8988T (cell line): ENCODE results near the gene CENPS.
"Not testable (repeated sequence)": the region's sequence is repeated elsewhere in the genome, so short reads cannot be mapped to it uniquely, and the experiment has no call there.

Experiments
- DNase-seq: peaks from one replicate; pipeline ENCODE4 v3.0.0; 2011

Gene CENPS

DNA sequence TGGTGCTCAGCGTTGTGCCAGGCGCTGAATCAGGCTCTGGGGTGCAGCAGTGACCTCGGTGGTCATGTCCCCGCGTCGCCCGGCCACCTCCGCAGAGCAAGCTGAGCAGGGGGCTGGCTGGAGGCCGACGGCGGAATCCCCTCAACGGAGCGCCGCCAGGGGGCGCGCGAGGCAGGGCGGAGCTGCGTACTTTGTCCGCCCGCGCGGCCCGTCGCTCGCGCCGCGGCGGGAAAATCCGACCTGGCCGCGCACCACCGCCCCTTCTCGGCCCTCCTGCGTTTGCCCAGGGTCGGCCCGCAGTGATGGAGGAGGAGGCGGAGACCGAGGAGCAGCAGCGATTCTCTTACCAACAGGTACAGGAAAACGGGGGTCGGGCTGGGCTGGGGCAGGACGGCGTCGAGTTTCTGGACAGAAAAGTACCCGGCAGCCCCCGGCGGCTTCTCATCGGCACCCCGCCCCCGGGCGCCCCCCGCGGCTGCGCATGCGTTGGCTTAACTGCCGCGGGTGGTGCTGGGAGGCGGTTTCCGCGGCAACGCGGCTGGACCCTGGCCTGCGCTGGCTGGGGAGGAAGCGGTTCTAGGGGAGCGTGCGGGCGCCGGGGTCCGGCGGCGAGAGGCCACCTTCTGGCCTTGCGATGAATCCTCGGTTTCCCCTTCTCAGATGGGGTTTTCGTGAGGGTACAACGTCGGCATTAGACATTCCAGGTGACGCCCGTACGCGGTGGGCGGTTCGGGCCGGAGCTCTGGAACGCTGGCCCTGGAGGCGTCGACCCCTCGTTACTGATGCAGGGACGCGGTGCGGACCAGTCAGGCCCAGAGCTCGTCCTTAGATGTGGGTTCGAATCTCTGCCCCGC, at the start of gene CENPS:
TSS of gene CENPS (plus strand) at position 218 of the 854 bp plus-strand sequence. CDS start at position 303, 85 bp downstream.
- peak; percentile 98 for DNase-seq

DNA sequence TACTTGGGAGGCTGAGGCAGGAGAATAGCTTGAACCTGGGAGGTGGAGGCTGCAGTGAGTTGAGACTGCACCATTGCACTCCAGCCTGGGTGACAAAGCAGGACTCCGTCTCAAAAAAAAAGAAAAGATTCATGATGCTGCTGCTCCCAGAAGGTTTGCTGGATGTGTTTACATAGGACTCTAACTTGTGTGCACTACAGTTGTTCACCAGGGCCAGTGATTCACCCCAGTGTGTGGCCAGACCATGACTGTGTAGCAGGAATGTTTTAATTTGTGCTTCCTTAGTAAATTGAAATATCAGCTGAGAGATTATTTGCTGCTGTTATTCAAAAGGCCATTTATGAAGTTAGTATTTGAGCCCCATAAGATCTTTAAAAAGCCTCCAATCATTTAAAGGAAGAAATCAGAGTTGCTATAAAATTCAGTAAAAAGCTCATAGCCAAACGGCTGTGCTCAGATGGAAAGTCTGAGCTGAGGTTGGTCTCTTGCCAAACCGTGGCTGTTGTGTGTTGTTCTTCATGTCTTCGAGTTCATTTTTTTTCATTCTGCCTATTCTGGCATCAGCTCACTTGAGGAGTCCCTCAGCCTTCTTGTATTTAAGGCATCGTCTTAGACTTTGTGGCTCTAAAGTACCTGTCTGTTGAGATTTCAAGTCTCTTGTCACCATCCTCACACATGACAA, 49.5 kb upstream of the CENPS start:
- DNase-seq = no peak

DNA sequence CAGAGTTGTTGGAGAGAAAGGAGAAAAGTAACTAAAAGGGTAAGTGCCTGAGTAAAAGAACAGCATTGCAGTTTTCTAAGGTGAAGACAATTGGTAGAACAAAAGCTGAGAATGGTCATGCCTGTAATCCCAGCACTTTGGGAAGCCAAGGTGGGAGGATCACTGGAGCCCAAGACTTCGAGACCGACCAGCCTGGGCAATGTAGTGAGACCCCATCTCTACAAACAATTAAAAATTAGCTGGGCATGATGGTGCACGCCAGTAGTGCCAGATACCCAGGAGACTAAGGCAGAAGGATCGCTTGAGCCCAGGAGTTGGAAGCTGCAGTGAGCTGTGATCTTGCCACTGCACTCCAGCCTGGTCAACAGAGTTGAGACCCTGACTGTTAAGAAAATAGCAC, 46.6 kb upstream of the CENPS start:
- no peak for DNase-seq

DNA sequence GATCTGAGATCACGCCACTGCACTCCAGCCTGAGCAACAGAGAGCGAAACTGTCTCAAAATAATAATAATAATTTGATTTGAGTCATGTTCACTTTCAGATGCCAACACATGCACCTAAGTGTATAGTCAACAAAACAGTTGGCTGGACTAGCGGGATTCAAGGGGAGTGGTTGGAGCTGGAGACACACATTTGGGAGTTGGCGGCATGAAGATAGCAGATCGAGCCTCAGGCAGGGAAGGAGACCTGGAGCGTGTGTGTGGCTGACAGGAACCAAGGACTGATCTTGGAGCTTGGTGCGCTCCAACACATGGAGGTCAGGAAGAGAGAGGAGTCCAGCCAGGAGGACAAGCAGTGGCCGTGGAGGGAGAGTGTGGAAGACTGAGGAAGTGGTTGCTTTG, 46.0 kb upstream of the CENPS start:
- DNase-seq = no peak

DNA sequence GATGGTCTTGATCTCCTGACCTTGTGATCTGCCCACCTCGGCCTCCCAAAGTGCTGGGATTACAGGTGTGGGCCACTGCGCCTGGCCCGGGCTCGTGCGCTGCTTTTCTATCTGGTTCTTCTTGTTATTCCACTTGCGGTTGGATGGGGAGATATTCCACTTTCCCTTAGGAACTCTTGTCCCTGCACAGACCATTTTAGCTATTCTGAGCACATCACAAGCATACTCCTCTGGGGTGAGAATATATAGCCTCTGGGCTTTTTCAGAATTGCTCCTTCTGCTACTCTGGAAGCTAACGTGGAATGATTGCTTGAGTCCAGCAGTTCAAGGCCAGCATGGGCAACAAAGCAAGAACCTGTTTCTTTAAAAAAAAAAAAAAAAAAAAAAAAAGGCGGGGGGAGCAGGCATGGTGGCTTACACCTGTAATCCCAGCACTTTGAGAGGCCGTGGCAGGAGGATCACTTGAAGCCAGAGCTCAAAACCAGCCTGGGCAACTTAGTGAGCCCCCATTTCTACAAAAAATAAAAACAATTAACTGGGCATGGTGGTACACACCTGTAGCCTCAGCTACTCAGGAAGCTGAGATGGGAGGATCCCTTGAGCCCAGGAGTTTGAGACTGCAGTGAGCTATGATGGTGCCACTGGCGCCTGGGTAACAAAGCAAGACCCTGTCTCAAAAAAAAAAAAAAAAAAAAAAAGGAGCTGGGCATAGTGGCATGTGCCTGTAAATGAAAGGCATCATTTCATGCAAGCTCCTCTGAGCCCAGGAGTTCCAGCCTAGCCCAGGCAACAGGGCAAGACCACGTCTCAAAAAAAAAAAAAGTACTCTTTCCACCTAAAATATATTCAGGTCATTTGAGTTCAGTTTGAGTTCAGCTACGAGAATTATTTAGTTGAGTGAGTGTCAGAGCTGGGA, 43.2 kb upstream of the CENPS start:
- no peak for DNase-seq

DNA sequence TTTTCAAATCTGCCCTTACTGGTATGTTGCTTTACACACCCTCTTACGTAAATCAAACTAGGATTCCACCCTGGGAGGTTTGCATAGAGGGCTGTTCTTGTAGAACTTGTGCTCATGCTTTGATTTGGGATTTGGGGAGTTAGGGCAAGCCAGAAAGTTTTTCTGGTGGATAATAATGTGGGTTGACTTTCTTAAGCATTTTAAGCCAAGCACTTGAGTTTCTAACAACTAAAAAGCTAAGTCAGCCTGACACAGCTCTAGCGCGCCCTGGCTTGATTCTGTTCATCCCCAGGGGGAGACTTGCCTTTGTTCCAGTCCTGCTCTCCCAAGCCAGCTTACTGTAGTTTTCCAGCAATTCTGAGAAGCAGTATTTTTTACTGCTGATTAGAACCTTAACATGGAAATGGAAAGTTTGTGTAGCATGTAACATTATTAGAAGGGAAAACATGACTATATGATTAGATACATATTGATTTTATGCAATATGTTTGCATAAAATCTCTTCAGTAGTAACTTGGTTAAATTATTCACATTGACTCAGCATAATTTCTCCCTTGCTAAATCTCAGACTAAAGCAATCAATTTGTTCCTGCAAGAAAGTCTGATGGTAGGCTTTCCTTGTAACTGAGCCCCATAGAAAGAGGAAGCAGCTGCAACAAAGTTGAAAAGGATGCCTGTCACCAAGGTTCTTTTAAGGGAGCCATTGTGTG, 42.4 kb upstream of the CENPS start:
- no peak for DNase-seq

DNA sequence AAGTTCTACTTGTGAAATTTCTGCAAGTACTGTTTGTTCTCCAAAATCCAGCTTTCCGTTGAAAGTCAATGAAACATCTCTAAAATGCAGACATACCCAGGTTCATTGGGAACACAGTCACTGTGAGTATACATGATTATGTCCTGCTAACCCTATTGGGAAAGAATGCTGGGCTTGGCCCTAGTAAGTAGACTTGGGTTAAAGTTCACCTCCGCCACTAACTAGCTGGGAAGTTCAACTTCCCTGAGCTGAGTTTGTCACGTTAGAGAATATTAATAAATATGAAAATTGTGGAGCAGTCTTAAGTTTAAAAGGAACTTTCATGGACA, 41.9 kb upstream of the CENPS start:
- no peak for DNase-seq

DNA sequence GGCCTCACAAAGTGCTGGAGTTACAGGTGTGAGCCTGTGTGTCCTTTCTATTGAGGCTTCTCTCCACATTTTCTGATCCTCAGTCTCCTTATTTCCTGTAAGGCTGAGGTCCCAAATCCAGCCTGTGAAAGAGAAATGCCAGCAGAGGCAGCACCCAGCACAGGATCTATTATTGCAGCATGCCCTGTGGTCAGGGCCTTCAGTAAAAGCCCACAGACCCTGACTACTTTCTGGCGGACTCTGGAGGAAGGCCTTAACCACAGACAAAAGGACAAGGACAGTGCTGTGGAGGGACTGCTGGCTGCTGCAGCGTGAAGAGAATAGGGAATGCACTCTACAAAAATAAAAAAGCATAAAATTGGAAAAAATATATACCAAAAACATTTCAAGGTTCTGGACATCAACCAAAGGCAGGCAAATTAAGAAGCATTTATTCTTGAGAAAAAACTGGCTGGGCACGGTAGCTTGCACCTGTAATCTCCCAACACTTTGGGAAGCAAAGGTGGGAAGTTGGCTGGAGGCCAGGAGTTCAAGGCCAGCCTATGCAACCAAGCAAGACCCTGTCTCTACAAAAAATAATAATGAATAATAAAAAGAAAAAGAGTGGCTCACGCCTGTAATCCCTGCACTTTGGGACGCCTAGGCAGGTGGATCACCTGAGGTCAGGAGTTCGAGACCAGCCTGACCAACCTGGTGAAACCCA, 40.8 kb upstream of the CENPS start:
- DNase-seq = no peak

DNA sequence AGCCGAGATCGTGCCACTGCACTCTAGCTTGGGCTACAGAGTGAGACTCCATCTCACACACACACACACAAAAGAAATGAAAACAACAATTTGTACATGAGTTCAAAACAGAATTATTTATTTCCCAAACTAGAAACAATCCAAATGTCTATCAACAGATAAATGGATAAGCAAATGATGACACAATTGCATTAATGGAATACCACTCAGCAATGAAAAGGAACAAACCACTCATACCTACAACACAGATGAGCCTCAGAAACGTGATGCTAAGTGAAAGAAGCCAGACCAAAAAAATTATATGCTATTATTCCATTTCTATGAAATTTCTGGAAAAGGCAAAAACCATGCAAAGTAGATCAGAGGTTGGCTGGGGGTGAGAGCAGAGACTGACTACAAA, 33.4 kb upstream of the CENPS start:
- no peak for DNase-seq

DNA sequence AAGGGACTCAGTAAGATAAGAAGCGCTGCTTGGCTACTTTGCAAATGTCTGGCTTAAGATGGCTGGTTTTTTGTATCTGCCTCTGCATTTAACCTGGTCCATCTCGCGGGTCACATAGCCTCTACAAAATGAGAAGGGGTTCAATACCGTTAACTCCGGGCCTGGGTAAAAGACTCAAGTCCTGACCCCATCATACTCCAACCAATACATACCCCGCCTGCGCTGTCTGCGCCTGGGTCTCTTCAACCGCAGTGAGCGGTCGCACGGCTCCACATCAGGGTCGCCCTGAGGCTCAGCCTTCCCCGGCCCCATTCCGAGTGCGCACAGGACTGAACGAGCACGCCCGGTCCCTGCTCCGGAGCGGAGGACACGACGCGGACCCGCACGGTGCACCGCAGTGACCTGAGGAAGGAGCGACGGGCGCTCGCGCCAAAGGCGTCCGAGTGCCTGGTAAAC, 31.9 kb upstream of the CENPS start:
- DNase-seq = no peak

DNA sequence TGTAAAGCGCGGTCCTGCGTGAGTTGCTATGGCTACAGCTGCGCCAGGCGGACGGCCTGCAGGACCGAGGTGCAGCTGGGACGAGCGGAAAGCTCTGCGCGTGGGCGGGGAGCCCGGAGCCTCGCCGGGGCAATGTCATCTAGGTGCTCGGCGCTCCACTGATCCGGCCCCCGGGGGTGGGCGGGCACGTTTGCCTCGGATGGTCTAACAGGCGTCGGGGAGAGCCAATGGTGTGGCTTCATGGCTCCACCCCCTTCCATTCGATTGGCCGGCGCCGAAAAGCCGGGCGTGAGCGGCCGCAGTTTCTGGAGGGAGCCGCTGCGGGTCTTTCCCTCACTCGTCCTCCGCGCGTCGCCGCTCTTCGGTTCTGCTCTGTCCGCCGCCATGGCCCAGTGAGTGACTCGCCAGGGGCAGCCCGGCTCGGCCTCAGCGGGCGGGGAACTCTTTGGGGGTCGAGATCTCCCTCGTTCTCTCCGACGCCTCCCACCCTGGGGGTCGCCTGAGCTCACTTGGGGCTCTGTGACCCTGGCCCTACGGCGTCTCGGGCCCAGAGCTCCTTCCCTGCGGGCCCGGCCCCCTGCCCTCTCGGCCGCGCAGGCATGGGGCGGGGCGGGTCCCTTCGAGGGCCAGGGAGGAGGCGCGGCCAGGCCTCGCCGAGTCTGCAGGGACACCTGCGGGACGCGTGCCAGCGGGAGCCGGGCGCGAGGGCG, 31.3 kb upstream of the CENPS start, which contains the start of gene PGD:
TSS of gene PGD (plus strand) at position 331 of the 710 bp plus-strand sequence. CDS start at position 385, 54 bp downstream.
- DNase-seq = peak; percentile 91

DNA sequence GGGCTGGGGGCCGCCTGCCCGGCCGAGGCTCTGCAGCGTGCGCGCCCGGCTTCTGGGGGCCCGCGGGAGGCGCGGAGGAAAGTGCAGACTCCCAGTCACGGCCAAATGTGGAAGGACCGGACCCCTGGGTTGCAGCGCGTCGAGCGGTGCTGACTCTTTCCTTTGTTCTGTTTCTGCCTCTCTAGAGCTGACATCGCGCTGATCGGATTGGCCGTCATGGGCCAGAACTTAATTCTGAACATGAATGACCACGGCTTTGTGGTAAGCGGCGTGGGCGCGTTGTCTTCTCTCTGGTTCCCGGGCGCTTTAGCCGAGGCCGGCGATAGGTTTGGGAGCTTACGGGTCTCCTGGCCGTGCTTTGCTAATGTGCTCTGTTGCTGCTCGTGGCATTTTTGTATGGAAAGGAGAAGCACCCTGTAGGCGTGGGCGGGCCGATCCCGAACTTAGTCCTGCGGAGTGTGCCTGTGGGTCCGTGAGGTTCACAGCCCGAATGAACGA, 30.7 kb upstream of the CENPS start:
- no peak for DNase-seq

DNA sequence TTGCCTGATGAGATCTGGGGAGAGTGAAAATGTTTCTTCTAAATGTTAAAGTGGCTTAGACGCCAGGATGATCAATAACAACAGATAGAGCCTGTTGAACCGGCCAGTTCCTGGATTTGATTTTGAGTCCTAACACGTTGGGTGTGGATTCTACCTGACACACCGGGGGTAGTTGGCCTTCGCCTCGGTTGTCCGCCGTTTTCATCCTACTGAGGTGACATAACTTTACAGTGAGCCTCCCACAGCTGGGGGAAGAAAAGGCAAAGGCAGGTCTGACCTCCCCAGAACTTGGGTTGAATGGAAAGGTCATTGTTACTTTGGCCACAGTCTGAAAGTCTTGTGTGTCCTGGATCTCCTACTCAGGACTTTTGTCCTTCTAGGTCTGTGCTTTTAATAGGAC, 30.2 kb upstream of the CENPS start:
- no peak for DNase-seq

DNA sequence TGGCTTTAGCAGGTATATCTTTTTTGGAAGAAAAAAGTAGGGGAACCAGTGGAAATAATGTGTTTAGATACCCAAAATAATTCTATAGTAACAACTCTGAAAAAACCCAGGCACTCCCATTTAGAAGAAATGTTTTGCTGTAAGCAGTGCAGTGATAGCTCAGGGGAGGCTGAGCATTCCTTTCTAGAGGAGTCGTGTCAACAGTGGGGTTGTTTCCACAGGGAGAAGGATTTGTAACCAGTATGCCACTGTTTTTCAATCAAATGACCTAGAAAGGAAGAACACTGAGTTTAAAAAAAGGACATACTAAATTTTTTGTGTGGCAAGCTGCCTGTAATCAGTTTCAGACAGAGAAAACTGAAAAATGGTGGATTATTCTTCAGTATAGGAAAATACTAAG, 29.0 kb upstream of the CENPS start:
- no peak for DNase-seq

DNA sequence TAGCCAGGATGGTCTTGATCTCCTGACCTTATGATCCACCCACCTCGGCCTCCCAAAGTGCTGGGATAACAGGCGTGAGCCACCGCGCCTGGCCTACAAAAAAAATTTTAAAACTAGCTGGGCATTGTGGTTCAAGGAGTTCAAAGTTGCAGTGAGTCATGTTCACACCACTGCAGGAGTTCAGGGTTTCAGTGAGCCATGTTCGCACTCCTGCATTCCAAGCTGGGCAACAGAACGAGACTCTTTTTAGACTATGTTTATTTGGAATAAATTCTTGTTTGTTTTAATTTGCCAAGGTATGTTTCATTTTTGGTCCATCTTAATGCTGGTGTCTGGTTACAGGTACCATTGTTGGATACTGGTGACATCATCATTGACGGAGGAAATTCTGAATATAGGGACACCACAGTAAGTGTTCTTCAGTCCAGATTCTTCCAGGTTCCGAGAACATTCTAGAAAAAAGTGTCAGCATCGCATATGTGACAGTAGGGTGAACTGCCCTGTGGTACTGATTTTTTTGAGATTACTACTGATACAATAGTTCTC, 27.4 kb upstream of the CENPS start:
- DNase-seq = no peak

DNA sequence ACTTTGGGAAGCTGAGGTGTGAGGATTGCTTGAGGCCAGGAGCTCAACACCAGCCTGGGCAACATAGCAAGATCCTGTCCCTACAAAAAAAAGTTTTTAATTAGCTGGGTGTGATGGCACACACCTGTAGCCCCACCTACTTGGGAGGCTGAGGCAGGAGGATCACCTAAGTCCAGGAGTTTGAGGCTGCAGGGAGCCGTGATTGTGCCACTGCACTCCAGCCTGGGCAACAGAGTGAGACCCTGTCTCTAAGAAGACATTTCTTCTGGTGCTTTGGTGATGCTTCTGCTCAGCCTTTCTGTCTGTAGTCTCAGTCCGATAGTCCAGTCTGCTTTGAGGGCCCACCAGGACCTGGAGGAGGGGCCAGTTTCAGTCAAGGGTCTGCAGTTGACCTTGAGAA, 23.0 kb upstream of the CENPS start:
- DNase-seq = no peak

DNA sequence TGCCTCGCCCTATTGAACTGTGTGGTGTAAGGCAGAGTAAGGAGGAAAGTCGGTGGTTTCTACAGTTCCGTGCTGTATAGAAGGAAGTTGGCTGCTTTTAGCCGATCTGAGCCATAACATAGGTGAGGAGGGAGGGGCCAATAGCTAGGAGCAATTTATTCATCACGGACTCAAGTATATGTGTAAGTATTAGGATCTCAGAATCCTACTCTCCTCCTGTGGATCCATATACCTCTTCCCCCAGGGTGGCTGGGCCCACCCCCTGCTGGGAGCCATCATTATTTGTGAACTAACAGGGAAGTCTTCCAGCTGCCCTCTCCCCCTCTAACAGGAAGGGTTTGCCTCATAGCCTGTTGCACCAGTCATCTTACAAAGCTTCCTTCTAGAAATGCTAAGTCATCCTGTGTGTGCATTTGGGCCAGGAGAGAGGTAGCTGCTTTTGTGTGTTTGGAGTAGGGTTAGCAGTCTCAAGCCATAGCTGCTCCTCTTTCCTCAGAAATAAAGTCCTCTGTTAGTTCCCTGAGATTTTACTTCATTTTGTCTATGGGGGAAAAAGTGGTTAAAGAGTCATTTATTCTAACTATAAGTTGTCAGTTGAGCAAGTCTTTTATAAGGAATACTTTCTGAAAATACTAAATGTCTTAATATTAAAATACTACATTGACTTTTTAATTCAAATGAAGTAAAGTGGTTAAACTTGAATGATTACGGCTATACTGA, 14.9 kb upstream of the CENPS start:
- DNase-seq = no peak

DNA sequence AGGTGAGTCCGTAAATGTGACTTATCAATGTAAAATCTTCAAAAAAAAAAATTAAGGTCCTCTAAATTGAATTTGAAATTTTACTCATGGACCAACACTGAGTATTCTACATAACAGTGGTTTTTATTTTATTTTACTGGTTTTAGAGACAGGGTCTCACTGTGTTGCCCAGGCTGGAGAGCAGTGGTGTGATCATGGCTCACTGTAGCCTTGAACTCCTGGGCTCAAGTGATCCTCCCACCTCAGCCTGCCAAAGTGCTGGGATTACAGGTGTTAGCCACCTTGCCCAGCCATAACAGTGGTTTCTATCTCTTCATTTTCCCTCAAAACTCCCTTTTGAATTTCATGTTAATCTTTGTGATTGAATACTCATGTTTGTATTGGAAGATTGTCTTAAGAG, 14.3 kb upstream of the CENPS start:
- not testable (repeated sequence) for DNase-seq

DNA sequence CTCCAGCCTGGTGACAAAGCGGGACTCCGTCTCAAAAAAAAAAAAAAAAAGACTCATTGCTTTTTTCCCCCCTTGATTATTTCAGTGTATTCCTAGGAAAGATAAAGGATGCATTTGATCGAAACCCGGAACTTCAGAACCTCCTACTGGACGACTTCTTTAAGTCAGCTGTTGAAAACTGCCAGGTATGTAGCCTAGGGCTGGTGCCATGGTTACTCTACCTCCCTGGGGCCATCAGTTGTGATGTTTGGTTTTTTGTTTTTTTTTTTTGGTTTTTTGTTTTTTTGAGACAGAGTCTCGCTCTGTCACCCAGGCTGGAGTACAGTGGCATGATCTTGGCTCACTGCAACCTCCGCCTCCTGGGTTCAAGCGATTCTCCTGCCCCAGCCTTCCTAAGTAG, 11.5 kb upstream of the CENPS start:
- not testable (repeated sequence) for DNase-seq

DNA sequence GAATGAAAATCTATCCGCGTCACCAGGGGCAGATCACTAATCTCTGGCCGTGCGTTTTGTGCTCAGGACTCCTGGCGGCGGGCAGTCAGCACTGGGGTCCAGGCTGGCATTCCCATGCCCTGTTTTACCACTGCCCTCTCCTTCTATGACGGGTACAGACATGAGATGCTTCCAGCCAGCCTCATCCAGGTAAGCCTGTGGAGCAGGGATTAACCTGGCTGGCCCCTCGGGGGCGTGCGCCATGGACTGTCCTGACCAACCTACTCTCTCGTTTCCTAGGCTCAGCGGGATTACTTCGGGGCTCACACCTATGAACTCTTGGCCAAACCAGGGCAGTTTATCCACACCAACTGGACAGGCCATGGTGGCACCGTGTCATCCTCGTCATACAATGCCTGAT, 10.9 kb upstream of the CENPS start:
- DNase-seq = no peak
